NT2/D1 (cell line): ENCODE data around the gene GRM5.

Experiments used
- YY1 ChIP-seq: IDR thresholded peaks from 2 replicates; pipeline ENCODE4 v1.6.1; 2011; ENCODE audit not compliant: insufficient read length, insufficient read depth
- ZNF274 ChIP-seq: IDR thresholded peaks from 2 replicates; pipeline ENCODE4 v1.6.1; 2011; ENCODE audit warnings: mild to moderate bottlenecking, low read depth, low read length

- TF ChIP-seq YY1, result no peak
- no peak for TF ChIP-seq ZNF274
Observed at GRCh38 chr11:88809126-88809525, 256.7 kb downstream of the GRM5 start.
